HUDEP-2 (cell line): Measurements from ENCODE around the gene RELCH.
"Not testable (repeated sequence)": the region's sequence is repeated elsewhere in the genome, so short reads cannot be mapped to it uniquely, and the experiment has no call there.

Source experiments
- DNase-seq, 76 experiments: peaks; one replicate each; lab custom pipeline; 2025; ENCODE audit not compliant: unreplicated experiment in 76 of 76; lab: John Stamatoyannopoulos, UW

RELCH gene

GRCh38 chr18:62186774-62187542 is at the start of gene RELCH, which contains the start of gene PIGN:
Gene RELCH, plus strand, starts transcription at chr18:62187255. Its CDS starts 251 bp downstream, at chr18:62187506.
Gene PIGN, minus strand, starts transcription at chr18:62187056. Its CDS starts 25,703 bp downstream, at chr18:62161353.
- DNase-seq = peak; percentile 71 to 99 (median 96)

- no peak for DNase-seq
Observed at GRCh38 chr18:62138461-62139235, 48.4 kb upstream of the RELCH start.

- DNase-seq = no peak
Observed at GRCh38 chr18:62140259-62140658, 46.8 kb upstream of the RELCH start.

- no peak for DNase-seq
Observed at GRCh38 chr18:62144338-62144737, 42.7 kb upstream of the RELCH start.

GRCh38 chr18:62151068-62151771 is 35.8 kb upstream of the RELCH start:
- no peak for DNase-seq

- no peak for DNase-seq
Observed at GRCh38 chr18:62152844-62153243, 34.2 kb upstream of the RELCH start.

GRCh38 chr18:62157843-62158242 is 29.2 kb upstream of the RELCH start:
- no peak for DNase-seq

GRCh38 chr18:62164310-62164709 is 22.7 kb upstream of the RELCH start:
- DNase-seq = no peak

GRCh38 chr18:62164855-62165487 is 22.1 kb upstream of the RELCH start:
- DNase-seq = no peak

- no peak for DNase-seq
Observed at GRCh38 chr18:62165583-62165982, 21.5 kb upstream of the RELCH start.

GRCh38 chr18:62166524-62166923 is 20.5 kb upstream of the RELCH start:
- not testable (repeated sequence) for DNase-seq

- no peak for DNase-seq
Observed at GRCh38 chr18:62170857-62171256, 16.2 kb upstream of the RELCH start.

- DNase-seq = no peak
Observed at GRCh38 chr18:62172298-62172697, 14.8 kb upstream of the RELCH start.

GRCh38 chr18:62175521-62175920 is 11.5 kb upstream of the RELCH start:
- DNase-seq = no peak

- DNase-seq = no peak
Observed at GRCh38 chr18:62177271-62177670, 9.8 kb upstream of the RELCH start.

- no peak for DNase-seq
Observed at GRCh38 chr18:62179213-62179612, 7.8 kb upstream of the RELCH start.

GRCh38 chr18:62182220-62182619 is 4.8 kb upstream of the RELCH start:
- no peak for DNase-seq

- peak in 36 of 76 experiments; percentile 1 to 61 (median 23) for DNase-seq
Observed at GRCh38 chr18:62183578-62184195, 3.4 kb upstream of the RELCH start.

GRCh38 chr18:62186499-62186773 is 619 bp upstream of the RELCH start:
- peak in 14 of 76 experiments; percentile 20 to 85 (median 52) for DNase-seq
